HG03457 (cell line): ENCODE measurements around the gene GPRC5B.

Experiments used
- ATAC-seq: cut with Tn5 transposase; IDR thresholded peaks from one replicate; pipeline ENCODE4 v1.9.1; 2021; ENCODE audit warnings: moderate number of reproducible peaks; ENCODE audit not compliant: unreplicated experiment

GPRC5B gene

DNA sequence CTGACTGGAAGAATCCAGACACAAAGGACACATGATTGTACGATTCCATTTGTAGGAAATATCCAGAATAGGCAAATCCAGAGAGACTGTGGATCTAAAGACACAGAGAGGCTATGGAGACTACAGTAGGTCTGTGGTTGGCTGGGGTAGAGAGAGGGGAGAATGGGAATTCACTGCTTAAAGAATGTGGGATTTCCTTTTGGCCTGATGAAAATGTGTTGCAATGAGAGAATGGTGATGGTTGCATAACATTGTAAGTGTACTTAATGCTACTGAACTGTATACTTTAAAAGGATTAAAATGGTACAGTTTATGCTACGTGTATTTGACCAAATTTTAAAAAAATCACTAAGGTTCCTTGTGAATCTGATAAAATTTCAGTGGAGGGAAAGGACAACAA is 62.1 kb downstream of the GPRC5B start:
- ATAC-seq = no peak

DNA sequence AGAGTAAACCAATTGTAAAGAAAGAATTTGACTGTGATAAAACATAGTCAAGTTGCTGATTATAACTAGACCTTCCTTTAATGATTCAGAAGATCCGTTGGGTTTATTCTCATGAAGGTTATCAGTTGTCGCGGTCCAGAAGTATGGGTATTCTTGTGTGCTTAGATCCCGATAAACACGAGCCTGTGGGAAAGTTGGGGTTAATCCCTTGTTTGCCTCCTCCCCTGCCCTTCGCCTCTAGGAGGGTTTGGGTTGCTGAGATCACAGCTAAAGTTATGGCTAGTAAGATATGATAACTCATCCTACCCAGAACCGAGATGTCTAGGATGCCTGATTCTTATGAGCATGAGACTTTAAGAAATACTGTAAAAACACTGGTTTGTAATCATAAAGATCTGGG is 66.8 kb downstream of the GPRC5B start:
- ATAC-seq = no peak

DNA sequence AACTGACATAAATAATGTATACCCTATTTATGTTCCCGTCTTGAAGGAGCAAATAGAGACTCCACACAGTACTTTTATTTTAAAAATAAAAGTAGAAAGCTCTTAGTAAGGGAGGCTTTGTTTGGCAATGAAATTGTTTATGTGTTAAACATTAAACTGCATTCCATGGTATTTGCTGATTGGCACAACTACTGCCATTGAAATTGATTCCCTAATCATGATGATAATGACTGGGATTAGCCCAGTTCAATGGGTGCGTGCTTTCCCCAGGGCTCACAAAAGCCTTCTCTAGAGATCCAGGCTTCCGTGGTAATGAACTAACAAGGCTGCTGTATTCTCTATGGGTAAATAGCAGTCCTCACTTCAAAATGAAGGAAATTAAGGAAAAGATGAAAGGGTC is 67.5 kb downstream of the GPRC5B start:
- no peak for ATAC-seq

- no peak for ATAC-seq
Measured at GRCh38 chr16:19815418-19815817, 69.2 kb downstream of the GPRC5B start.

DNA sequence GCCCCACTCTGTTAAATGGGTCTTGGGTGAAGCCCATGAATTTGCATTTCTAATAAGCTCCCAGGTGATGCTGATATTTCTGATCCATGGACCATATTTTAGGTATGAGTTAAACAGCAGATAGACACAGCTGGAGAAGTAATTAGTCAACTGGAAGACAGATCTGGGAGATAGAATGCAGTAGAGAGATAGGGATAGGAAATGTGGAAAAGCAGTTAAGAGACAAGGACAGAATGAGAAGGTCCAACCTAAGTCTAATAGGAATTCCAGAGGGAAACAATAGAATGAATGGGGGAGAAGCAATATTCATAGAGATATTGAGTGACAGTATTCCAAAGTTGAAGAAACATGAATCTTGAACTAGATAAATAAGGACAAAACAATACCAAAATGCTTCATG is 71.7 kb downstream of the GPRC5B start:
- no peak for ATAC-seq

DNA sequence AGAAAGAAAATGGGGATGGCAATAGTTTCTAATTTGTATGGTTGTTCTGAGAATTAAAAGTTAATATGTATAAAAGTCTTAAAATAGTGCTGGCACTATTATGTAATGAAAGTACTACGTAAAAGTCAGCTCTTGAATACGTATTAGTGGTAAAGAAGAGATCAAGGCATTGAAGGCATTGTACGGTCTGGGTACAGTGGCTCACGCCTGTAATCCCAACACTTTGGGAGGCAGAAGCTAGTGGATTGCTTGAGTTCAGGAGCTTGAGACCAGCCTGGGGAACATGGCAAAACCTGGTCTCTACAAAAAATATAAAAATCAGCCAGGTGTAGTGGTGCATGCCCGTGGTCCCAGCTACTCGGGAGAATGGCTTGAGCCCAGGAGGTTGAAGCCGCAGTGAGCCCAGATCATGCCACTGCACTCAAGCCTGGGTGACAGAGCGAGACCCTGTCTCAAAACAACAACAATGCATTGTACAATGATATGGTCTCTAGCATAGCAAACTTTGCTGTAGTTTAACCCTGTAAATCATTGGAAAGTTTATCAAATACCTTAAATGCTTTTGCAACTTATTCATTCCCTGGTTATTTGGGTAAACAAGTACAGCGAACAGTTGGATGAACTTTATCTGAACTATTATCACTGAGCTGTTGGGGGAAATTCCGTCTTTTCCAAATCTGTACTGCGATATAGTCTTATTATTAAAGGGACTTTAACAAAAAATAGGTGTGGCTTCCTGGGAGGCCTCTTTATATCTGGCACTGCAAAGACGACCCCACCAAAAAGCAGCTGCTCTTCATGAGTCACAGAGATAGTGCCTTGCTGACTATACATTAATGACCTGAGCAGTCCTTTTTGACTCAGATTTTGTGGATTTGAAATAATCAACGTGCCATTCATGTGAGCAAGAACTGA is 73.6 kb downstream of the GPRC5B start:
- no peak for ATAC-seq

GRCh38 chr16:19809693-19810092 is 75.0 kb downstream of the GPRC5B start:
- ATAC-seq = no peak

DNA sequence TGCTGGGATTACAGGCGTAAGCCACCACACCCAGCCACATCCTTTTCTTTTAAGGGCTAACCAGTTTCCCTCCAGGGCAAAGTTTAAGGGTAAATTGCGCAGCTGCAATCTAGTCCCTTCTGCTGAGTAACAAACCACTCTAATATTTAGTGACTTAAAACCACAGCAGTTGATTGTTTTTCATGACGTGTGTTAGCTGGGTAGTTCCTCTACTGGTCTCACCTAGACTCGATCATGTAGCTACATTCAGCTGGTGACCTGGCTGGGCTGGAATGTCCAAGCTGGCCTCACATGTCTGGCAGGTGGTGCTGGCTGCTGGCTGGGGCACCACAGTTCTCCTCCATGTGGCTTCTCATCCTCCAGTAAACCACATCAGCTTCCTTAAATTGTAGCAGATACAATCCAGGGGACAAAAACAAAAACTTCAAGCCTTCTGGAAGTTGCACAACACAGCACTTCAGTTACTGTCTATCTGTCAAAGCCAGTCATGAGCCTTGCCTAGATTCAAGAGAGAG is 75.5 kb downstream of the GPRC5B start:
- no peak for ATAC-seq

DNA sequence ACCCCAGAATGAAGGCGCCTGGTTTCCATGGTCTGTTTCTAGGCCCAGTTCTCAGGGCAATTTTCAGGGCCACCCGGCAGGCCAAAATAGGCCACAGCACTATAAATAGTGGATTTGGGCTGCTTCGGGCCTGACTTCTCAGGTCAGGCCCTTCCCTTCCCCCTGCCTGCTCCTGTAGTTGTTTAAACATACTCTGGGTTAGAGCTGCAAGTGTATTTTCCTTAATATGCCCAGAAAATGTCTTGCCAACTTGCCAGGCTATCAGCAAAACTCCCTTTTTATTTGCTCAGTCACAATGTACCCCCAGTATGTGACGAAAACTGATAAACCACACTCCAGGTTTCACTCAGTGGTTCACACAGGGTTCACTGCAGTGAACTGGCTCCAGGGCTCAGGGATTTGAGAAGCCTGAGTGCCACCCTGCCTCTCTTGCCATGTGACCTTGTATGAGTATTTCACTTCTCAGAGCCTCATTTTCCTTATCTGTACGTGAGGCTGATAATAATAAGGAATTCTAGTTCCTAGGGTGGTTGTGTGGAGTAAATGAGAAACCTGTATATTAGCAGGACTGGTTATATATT is 76.5 kb downstream of the GPRC5B start:
- ATAC-seq = no peak
